NCI-H146 treated with DMSO at 0.1 percent for 48 hours (cell line): ENCODE results near the gene TPMT.
"Not testable (repeated sequence)": the region's sequence is repeated elsewhere in the genome, so short reads cannot be mapped to it uniquely, and the experiment has no call there.

Experiments used
- DNase-seq: peaks from one replicate; lab custom pipeline; 2025; ENCODE audit not compliant: unreplicated experiment; lab: John Stamatoyannopoulos, UW

TPMT gene

GRCh38 chr6:18155864-18156421, 1.1 kb upstream of the TPMT start:
- peak; percentile 68 for DNase-seq

GRCh38 chr6:18155150-18155863, 430 bp upstream of the TPMT start, which contains the start of gene KDM1B:
Gene KDM1B (plus strand): TSS chr6:18155422. CDS start chr6:18159896, 4,474 bp downstream.
- DNase-seq: peak; percentile 95

- DNase-seq: no peak
These were observed 1.6 kb downstream of the TPMT start for GRCh38 chr6:18153311-18153703.

- no peak for DNase-seq
These were observed 3.1 kb downstream of the TPMT start for GRCh38 chr6:18151801-18152200.

GRCh38 chr6:18151391-18151790, 3.5 kb downstream of the TPMT start:
- DNase-seq: not testable (repeated sequence)

GRCh38 chr6:18148304-18149025, 6.4 kb downstream of the TPMT start:
- no peak for DNase-seq

- DNase-seq: no peak
These were observed 7.3 kb downstream of the TPMT start for GRCh38 chr6:18147616-18148015.

- no peak for DNase-seq
These were observed 7.7 kb downstream of the TPMT start for GRCh38 chr6:18147160-18147559.

- DNase-seq: no peak
These were observed 12.4 kb downstream of the TPMT start for GRCh38 chr6:18142591-18142861.

GRCh38 chr6:18141805-18142590, 12.9 kb downstream of the TPMT start:
- DNase-seq: peak; percentile 84

- no peak for DNase-seq
These were observed 14.8 kb downstream of the TPMT start for GRCh38 chr6:18139935-18140621.

- no peak for DNase-seq
These were observed 16.0 kb downstream of the TPMT start for GRCh38 chr6:18138906-18139305.

GRCh38 chr6:18136260-18136659, 18.6 kb downstream of the TPMT start:
- DNase-seq: no peak

- no peak for DNase-seq
These were observed 19.7 kb downstream of the TPMT start for GRCh38 chr6:18135171-18135570.

- DNase-seq: no peak
These were observed 22.5 kb downstream of the TPMT start for GRCh38 chr6:18132346-18132745.

- DNase-seq: no peak
These were observed 28.8 kb downstream of the TPMT start for GRCh38 chr6:18126121-18126520.

GRCh38 chr6:18122128-18123093, 32.5 kb downstream of the TPMT start, which contains the start of gene NHLRC1:
Gene NHLRC1 (minus strand): TSS chr6:18122677. CDS start chr6:18122606, 71 bp downstream.
- DNase-seq: peak; percentile 72

- no peak for DNase-seq
These were observed 33.2 kb downstream of the TPMT start for GRCh38 chr6:18121580-18122127.

- no peak for DNase-seq
These were observed 35.6 kb downstream of the TPMT start for GRCh38 chr6:18119236-18119635.
